Keratinocyte (primary cell): ENCODE measurements around the gene PKP2. TPM values are rescaled to one million over a fixed set of nuclear protein-coding genes. Genes with fewer than 3 reads are reported as not detected.

Experiments used
- DNase-seq: peaks from one replicate; pipeline ENCODE4 v3.0.0-alpha.2; 2011; ENCODE audit warnings: low read depth, missing footprints, low spot score
- FAIRE-seq: peaks from 2 replicates; lab custom pipeline; 2011; peaks lifted over from hg19 to GRCh38; lab: Jason Lieb, UNC
- H2AFZ ChIP-seq: 2 replicates; pipeline ENCODE4 v1.6.0; 2012; ENCODE audit warnings: low read length, control low read depth, inconsistent platforms; ENCODE audit not compliant: control insufficient read depth
- H3K27ac ChIP-seq: 2 replicates; pipeline ENCODE4 v1.5.1; 2011; ENCODE audit warnings: low read length; ENCODE audit not compliant: control insufficient read depth, insufficient read depth
- H3K27me3 ChIP-seq: 3 replicates; pipeline ENCODE4 v1.6.0; 2011; ENCODE audit warnings: low read length; ENCODE audit not compliant: control insufficient read depth, insufficient read depth; ENCODE audit errors: extremely low read depth
- H3K36me3 ChIP-seq, 2 experiments: 2 replicates in 1 of 2; 3 replicates in 1 of 2; pipeline ENCODE4 v1.5.1; 2011; ENCODE audit warnings: low read length in 2 of 2, mild to moderate bottlenecking in 1 of 2; ENCODE audit not compliant: control insufficient read depth in 2 of 2, insufficient read depth in 2 of 2; ENCODE audit errors: extremely low read depth in 1 of 2
- H3K4me1 ChIP-seq: 3 replicates; pipeline ENCODE4 v1.5.1; 2011; ENCODE audit warnings: low read length; ENCODE audit not compliant: control insufficient read depth, insufficient read depth; ENCODE audit errors: extremely low read depth
- H3K4me2 ChIP-seq: 3 replicates; pipeline ENCODE4 v1.6.0; 2011; ENCODE audit warnings: low read depth, low read length; ENCODE audit not compliant: control insufficient read depth, insufficient read depth; ENCODE audit errors: extremely low read depth
- H3K4me3 ChIP-seq, 3 experiments: fragments of 200-600 bp in 1 of 3; sonication (generic) in 1 of 3; 2 replicates in 2 of 3; 3 replicates in 1 of 3; pipeline ENCODE4 v1.5.1; 2011 to 2016; ENCODE audit warnings: low read length in 3 of 3, mild to moderate bottlenecking in 3 of 3, control low read depth in 2 of 3, inconsistent platforms in 1 of 3, low read depth in 1 of 3, mixed read lengths in 1 of 3, mixed run types in 1 of 3, moderate library complexity in 1 of 3; ENCODE audit not compliant: control insufficient read depth in 2 of 3, insufficient read depth in 2 of 3; ENCODE audit errors: extremely low read depth in 1 of 3
- H3K79me2 ChIP-seq: 2 replicates; pipeline ENCODE4 v1.6.0; 2012; ENCODE audit warnings: low read length; ENCODE audit not compliant: control insufficient read depth, insufficient read depth
- H3K9ac ChIP-seq: 3 replicates; pipeline ENCODE4 v1.6.0; 2011; ENCODE audit warnings: low read length; ENCODE audit not compliant: control insufficient read depth, insufficient read depth; ENCODE audit errors: extremely low read depth
- H3K9me1 ChIP-seq: 3 replicates; pipeline ENCODE4 v1.6.0; 2011; ENCODE audit warnings: low read length; ENCODE audit not compliant: control insufficient read depth, insufficient read depth; ENCODE audit errors: extremely low read depth
- H3K9me3 ChIP-seq: 2 replicates; pipeline ENCODE4 v1.5.1; 2012; ENCODE audit warnings: low read depth, low read length; ENCODE audit not compliant: control insufficient read depth
- H4K20me1 ChIP-seq: 3 replicates; pipeline ENCODE4 v1.6.0; 2011; ENCODE audit warnings: low read length; ENCODE audit not compliant: control insufficient read depth, insufficient read depth; ENCODE audit errors: extremely low read depth
- EZH2 ChIP-seq: IDR thresholded peaks from one replicate; pipeline ENCODE4 v1.6.1; 2012; ENCODE audit warnings: inconsistent platforms, mild to moderate bottlenecking, low read length, moderate library complexity
- dilution Hi-C: fragments of 300-500 bp; cut with MboI; formaldehyde crosslinking; loops from one replicate; pipeline ENCODE4 v1.7.0; 2020; ENCODE audit warnings: low sequenced_read_pairs; ENCODE audit not compliant: extremely low pct_ligation_motif_present
- polyA plus RNA-seq, 5 experiments: library from polyadenylated mRNA; depleted of rRNA in 3 of 5; stranded (reverse) in 3 of 5; stranded (forward) in 1 of 5; unstranded in 1 of 5; fragments of >200 nt; gene quantifications; 1 replicate in 1 of 5; 2 replicates in 3 of 5; 3 replicates in 1 of 5; pipeline versions ENCODE4 v1.2.1 to v1.2.3, GENCODE V29; 2011 to 2012; ENCODE audit warnings: missing spikeins in 2 of 5, low read depth in 1 of 5, low replicate concordance in 1 of 5
- TF ChIP-seq, protein P1 (sequence below), 3 experiments: IDR thresholded peaks in 1 of 3; conservative IDR thresholded peaks in 1 of 3; optimal IDR thresholded peaks in 1 of 3; 2 replicates in 2 of 3; 3 replicates in 1 of 3; pipeline versions ENCODE3 to v1.5.1; 2011; ENCODE audit warnings: low read length in 3 of 3, mild to moderate bottlenecking in 3 of 3, moderate library complexity in 2 of 3, control low read depth in 1 of 3, inconsistent platforms in 1 of 3; ENCODE audit not compliant: insufficient read depth in 2 of 3; ENCODE audit errors: extremely low read depth in 1 of 3

The PKP2 gene
- polyA plus RNA-seq, 1 donor (not counting 4 experiments of a cell fraction or from before 2014, with no cell fraction given) = 50.4 TPM

DNA sequence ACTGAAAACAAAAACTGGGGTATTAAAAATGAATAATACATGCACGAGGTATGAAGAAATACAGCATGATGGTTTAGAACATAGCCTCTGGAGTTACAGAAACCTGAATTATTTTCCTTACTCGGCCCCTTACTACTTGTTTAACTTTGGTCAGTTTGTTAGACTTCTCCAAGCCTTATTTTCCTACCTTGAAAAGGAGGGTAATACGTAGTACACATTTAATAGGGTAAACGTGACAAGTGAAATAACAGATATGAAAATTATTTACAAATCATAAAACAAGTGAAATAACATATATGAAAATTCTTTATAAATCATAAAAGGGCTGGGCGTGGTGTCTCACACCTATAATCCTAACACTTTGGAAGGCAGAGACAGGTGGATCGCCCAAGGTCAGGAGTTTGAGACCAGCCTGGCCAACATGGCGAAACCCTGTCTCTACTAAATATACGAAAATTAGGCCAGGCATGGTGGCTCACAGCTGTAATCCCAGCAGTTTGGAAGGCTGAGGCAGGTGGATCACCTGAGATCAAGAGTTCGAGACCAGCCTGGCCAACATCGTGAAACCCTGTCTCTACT is 11.4 kb upstream of the PKP2 start:
- no peaks in the 10 kb centered on the region for H4K20me1 ChIP-seq
- no peak overlapping the region for H3K9ac ChIP-seq
- no peaks in the 10 kb centered on the region for H3K9me3 ChIP-seq
- FAIRE-seq = no peak
- H3K4me1 ChIP-seq = peaks cover 4% of the 10 kb centered on the region
- no peak for DNase-seq
- no peak overlapping the region for H2AFZ ChIP-seq
- H3K79me2 ChIP-seq = no peaks in the 10 kb centered on the region
- no peak overlapping the region for H3K27ac ChIP-seq
- no peaks in the 10 kb centered on the region for H3K36me3 ChIP-seq
- H3K9me1 ChIP-seq = no peaks in the 10 kb centered on the region
- no peak overlapping the region for H3K4me3 ChIP-seq
- no peaks in the 10 kb centered on the region for H3K27me3 ChIP-seq
- no peak overlapping the region for H3K4me2 ChIP-seq
- dilution Hi-C loops = no loop called here
- TF ChIP-seq EZH2 = no peak
- TF ChIP-seq, protein P1, sequence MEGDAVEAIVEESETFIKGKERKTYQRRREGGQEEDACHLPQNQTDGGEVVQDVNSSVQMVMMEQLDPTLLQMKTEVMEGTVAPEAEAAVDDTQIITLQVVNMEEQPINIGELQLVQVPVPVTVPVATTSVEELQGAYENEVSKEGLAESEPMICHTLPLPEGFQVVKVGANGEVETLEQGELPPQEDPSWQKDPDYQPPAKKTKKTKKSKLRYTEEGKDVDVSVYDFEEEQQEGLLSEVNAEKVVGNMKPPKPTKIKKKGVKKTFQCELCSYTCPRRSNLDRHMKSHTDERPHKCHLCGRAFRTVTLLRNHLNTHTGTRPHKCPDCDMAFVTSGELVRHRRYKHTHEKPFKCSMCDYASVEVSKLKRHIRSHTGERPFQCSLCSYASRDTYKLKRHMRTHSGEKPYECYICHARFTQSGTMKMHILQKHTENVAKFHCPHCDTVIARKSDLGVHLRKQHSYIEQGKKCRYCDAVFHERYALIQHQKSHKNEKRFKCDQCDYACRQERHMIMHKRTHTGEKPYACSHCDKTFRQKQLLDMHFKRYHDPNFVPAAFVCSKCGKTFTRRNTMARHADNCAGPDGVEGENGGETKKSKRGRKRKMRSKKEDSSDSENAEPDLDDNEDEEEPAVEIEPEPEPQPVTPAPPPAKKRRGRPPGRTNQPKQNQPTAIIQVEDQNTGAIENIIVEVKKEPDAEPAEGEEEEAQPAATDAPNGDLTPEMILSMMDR (optimal IDR thresholded peaks at IDR 0.05 in 1 of 3, IDR thresholded peaks at IDR 0.05 in 1 of 3, conservative IDR thresholded peaks at IDR 0.05 in 1 of 3; ENCODE audit: extremely low read depth in 1 of 3, insufficient read depth in 2 of 3, low read length in 3 of 3) = no peak

DNA sequence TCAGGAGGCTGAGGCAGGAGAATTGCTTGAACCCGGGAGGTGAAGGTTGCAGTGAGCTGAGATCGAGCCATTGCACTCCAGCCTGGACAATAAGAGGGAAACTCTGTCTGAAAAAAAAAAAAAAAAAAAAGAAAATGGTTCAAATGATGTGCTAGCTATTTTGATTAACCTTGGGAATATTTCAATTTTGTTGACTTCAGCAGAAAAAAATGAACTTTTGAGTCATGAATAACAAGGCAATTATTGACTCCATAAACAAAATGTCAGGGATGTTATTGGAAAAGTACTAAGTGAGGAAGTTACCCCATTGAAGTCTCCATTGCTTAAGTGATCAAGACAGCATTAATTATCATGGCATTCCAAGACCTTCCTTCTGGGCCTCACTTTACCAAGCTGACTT is 10.6 kb upstream of the PKP2 start:
- no peaks in the 10 kb centered on the region for H3K79me2 ChIP-seq
- TF ChIP-seq EZH2 = no peak
- TF ChIP-seq, protein P1 (optimal IDR thresholded peaks at IDR 0.05 in 1 of 3, IDR thresholded peaks at IDR 0.05 in 1 of 3, conservative IDR thresholded peaks at IDR 0.05 in 1 of 3; ENCODE audit: extremely low read depth in 1 of 3, insufficient read depth in 2 of 3, low read length in 3 of 3) = no peak
- no peak for DNase-seq
- H3K9me1 ChIP-seq = no peaks in the 10 kb centered on the region
- H3K27ac ChIP-seq = no peak overlapping the region
- no peak overlapping the region for H3K4me3 ChIP-seq
- H3K4me1 ChIP-seq = peaks cover 12% of the 10 kb centered on the region
- no peak for FAIRE-seq
- H2AFZ ChIP-seq = no peak overlapping the region
- no peaks in the 10 kb centered on the region for H3K36me3 ChIP-seq
- no peaks in the 10 kb centered on the region for H4K20me1 ChIP-seq
- H3K27me3 ChIP-seq = no peaks in the 10 kb centered on the region
- H3K9ac ChIP-seq = no peak overlapping the region
- H3K9me3 ChIP-seq = no peaks in the 10 kb centered on the region
- H3K4me2 ChIP-seq = no peak overlapping the region
- dilution Hi-C loops = no loop called here
